LoVo (cell line): ENCODE measurements around the gene RPS6KA2.

Experiments used
- DNase-seq: peaks from one replicate; pipeline ENCODE4 v3.0.0-alpha.2; 2016; ENCODE audit warnings: low spot score

Gene RPS6KA2

DNA sequence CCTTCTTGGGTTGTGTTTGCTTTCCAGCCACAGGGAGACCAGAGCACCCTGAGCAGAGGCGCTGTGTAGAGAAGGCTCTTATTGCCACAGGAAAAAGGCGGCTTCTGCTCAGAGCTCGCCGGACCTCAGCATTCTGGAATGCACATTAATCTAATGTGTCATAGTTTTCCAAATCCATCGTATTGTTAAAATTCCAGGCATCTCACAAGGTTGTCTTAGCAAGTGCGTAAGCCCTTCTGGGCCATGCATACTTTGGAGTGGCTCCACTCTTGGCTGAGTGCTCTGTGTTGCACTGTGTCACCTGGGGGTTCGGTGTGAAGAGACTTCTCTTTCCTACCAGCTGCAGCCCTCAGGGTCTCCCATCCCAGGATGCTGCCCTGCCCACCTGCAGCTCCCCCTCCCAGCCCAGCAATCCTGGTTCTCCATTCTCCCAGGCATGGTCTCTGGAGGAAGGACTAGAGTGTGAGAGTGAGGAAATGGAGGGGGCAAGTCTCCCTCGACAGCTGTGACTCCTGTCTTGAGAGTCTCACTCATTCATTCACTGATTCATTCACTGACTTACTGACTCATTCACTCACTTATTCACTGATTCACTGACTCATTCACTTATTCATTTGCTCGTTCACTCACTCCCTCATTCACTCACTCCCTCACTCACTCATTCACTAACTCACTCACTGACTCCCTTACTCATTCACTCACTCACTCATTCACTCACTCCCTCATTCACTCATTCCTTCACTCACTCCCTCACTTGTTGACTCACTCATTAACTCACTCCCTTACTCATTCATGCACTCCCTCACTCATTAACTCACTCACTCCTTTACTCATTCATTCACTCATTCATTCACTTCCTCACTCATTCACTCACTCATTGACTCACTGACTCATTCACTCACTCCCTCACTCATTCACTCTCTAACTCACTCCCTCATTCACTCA is 160.6 kb downstream of the RPS6KA2 start:
- no peak for DNase-seq

DNA sequence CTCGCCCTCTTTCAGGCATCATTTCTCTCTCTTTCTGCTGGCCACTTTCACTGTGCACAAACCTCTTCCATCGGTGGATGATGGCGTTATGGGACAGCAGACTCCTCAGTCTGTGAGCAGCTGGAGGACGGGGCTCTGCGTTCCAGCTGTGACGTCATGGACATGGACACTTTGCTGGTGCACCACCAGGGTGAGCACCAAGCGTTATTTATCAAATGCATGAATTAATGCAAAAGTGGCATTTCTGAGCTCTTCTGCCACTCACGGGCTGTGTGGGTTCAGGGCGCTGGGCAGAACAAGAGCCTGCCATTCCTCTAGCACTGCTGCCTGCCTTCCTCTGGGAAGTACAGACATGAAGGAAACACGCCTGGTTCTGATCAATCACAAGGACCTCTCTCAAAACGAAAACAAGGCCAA is 161.4 kb downstream of the RPS6KA2 start:
- DNase-seq = no peak

DNA sequence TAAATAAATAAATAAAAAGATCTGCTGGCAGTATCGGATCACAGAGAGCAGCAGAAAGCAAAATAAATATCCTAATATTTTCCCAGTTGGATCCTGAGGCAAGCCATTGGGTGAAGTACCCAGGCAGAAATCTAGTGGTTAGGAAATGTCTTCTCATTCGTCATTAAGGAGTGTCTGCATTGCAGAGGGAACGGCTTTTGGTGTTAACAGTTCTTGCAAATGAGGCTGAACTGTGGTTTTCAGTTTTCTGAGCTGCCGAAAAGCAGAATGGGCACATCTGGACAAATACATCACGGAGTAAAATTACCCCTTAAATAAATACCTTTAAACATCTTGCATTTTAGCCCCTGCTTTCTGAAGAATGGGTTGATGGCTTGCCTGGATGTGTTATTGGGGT is 162.1 kb downstream of the RPS6KA2 start:
- DNase-seq = no peak

DNA sequence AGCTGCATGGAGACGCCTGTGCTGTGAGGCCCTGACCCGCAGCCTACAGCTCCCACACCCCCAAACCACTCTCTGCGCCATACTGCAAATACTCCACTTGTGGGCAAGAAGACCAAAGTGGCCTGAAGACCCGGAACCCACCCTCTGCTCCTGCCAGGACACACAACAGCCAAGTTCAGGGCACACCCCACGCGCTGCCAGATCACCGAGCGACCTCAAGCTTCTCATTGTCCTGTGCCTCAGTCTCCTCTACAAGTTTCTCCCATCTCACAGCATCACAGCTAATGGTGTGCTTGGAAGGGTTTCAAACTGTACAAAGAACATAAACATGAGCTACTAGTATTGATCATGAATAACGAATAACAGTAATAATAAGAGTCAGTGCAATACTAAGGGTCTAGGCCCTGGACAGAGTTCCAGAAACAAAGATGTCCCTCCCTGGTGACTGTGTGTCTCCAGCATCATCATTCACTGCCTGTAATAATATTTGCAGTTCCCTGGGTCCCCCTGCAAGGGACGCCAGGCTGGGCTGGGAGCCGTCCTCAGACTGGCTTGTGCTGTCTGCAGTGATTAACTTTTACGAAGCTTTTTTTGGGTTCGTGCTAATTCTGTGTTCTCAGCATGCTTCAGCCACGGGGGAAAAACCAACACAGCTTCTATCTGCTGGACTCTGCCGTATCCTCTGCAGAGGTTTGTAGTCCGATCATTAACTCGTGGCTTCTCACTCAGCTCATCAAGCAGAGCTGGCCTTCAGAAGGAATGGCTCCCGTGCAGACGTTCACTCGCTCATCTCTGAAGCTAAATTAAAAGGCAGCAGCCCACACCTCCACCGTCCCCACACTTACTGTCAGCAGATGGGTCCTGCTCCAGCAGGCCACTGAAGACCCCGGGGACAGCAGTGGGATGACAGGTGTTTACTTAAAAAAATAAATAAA is 162.7 kb downstream of the RPS6KA2 start:
- no peak for DNase-seq

DNA sequence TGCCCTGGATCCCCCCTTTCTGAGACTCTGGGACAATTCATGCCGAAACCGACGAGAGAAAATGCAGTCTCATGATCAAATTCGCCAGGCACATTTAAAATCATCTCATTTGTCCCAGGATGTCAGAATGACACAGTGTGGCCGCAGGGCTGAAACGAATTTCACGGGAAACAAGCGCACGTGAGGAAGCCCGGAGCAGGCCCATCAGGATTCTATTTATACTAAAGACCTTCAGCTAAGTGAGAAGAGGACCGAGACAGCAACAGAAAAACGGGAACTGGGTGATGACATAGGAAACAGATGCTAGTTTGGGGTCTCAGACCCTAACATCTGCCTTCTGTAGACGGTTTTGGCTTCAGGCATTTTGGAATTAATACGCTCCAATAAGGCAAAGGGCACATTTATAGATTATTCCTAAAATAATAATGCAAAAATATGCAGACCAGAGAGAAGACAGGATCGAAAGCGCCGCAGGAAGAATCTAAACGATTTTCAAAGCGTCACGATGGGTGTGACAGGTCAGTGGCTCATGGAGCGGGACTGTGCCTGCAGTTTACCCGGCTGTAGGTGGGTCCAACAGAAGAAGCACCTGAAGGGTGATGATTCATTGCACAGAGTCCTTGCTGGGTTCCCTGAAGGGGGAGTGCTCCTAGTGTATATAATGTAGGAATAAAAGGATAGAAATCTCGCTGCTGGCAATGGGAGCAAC is 163.5 kb downstream of the RPS6KA2 start:
- DNase-seq = no peak

DNA sequence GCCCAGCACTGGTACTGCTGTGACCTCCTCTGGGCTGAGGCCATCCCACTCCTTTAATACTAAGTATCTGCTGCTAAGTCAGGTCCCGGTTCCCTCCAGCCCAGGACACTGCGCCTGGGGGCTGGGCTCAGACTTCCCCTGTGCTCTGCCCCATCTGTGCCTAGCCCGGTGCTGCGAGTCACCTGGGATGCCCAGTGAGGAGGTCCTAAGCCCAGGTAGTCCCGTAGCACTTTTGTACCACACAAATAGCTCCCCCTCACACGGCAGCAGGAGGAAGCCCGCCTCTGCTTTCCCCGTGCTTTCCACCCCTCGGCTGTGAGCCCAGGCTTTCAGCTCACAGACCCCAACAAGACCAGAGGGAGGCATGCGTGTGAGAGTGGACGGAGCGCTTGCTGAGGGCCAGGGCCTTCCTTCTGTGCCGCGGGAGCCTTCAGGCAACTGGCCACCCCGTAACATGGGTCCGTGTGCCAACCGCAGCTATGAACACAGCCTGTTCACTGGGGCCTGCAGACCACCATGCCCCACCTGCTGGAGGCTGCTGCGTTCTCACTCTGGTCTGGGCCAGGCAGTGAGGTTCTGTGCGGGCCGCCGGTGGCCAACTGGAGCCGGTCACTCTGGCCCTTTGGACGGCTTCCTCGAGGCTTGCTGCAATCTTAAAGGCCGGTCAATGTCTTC is 164.5 kb downstream of the RPS6KA2 start:
- no peak for DNase-seq

DNA sequence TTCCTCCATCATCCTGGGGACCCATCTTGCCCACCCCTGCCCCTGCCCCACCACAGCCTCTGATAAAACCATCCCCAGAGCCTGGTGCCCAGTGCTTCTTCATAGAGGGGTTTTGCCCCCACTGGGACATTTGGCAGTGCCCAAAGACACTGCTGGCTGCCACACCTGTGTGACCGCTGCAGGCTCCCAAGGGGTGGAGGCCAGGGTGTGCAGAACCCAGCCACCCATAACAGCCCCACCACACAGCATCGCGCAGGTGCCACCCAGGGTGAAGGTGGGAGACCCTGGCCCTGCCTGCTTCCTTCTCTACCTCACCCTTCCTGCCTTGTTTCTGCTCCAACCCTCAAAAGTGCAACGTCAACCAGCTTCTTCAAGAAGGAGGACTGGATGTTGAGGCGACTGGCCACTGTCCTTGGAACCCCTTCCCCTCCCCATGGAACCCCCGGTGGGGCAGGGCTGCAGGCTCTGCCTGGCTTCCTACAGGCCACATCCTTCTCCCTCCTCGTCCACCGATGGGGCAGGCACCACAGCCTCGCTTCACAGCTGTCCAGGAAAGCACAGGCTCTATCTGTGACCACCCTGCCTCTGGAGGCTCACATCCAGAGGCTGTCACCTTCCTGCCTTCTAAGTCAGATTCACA is 165.1 kb downstream of the RPS6KA2 start:
- DNase-seq = no peak

DNA sequence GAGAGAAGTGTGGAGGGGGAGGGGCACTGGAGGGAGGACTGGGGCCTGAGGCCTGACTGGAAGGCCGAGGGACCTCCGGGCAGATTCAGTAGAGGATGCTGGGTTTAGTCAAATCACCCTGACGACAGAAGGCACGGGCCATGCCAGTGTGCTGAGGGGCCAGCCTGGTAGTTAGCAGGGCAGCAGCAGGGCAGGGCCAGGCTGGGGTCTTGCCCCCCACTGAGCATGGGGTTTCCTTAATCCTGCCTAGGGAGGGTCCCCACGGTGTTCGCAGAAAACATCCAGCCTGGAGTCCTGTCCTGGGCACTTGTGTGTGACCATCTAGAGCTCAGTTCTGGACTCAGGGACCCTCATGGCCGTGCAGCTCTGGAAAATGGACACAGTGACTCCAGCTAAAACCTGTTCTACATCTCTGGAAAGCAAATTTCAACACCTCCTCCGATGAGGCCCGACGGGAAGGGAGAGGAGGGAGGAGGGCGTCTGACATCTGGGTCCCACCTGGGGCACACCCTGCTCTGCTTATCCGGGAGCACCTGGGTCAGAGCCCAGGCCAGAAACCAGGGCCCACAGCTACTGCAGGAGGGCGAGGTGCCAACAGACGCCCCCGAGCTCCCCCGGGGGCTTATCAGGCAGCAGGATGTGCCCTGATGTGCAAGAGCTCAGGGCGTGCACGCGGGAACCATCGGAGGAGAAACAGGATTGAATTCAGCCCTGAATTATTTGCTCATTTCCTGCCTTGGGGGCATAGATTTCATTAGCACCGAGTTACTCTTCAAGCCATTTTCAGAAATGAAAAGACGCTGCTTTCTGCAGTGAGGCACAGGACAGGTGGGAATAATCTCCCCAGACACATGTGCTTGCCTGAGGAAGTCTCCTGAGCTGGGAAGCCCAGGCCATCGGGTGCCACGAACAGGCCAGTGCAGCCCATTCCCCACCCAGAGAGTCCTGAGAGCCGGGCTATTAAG is 166.3 kb downstream of the RPS6KA2 start:
- no peak for DNase-seq

DNA sequence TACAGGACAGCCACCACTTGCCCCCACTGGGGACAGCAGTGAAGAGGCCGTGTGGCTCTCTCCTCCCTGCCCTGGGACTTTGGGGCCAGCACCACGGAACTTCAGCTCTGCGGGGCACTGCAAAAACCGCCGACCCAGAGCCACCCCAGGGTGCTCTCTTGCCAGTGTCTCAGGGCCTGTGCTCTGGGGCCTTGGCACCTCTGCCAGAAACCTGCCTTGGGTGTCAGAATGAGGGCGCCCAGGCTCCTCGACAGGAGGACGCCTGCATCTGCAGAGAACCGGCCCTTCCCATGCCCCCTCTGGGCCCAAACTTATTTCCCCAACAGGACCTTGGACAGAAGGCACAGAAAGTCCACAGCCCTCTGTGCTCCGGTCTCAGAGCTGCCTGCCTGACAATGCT is 167.1 kb downstream of the RPS6KA2 start:
- DNase-seq = no peak

DNA sequence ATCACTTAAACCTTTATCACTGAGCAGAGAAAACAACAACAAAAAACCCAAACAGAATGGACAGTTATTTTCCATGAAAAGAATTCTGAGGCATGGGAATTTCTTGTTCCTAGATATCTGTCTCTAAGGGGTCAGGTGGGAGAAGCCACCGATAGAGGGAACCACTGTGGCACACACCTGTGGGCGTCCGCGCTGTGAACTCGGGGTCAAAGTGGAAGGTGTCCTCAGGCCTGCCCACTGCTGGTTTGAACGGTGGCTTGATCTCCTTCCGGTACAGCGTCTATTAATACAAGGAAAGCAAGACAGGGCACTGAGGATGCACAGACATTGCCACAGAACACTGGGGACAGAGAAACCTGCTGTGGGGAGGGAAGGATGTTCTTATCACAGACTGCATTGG is 167.8 kb downstream of the RPS6KA2 start:
- no peak for DNase-seq

DNA sequence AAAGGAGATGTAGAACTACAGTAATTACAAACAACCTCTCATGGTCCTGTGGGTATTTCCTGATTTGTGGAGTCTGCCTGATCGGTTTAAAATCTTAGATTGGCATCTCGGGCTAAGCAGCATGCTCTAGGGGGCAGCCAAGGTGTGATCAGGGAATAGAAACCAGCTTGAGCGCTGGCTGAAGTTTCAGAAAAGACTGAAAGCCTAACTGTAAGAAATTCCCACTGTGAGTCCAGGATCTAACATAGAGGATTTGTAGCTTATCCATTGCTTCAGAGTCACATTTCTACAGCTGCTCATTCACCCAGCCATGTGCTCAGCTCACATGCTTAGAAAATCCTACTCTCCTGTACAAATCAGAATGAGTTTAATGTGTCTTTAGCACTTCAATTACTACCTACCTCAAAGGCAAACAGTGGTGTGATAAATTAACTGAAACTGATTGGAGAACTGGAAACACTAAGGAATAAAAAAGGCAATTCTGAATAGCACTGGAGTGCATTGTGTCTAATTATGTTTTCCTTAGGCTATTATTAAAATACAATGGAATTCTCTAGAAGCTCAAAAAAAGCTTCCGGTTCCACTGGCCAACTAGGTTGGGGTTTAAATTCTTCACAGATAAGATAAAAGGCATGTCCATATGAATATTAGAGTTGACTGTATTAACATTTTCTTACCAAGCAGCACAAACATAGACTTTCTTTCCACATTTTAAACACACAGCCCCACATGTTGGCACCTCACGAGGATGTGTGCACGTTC is 170.5 kb downstream of the RPS6KA2 start:
- DNase-seq = no peak

DNA sequence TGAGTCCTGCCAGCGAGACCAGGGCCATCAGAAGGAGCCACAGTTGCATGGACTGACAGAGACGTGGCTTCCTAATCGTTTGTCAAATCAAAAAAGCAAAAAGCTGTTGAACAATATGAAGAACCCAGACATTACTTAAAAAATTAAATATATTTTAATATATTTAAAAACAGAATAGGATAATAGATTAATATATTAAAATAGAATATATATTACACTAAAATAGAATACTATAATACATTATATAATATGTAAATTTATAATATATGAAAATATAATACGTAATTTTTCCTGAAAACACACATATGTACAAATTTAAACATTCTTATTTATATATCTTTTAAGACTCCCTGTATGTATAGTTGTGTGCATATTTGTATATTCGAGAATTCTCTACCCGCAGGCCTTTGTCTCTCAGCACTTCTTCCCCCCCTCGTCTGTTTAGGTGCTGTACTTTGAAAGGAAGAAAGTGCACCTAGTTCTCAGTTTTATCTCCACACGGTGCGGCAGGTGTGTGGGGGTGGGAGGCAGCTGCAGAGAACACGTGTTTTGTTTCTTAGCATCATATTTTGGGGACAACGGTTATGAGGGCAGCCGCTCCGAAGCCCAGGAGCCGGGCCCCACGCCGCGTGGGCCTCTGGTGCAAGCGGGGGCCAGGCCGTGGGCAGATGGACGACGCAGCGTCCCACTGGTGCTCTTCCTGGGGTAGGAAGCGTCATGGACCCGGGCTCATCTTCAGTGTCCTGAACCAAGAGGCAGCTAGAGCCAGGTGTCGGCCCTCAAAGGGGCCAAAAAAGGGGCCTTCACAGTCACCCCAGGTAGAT is 172.1 kb downstream of the RPS6KA2 start:
- DNase-seq = no peak

DNA sequence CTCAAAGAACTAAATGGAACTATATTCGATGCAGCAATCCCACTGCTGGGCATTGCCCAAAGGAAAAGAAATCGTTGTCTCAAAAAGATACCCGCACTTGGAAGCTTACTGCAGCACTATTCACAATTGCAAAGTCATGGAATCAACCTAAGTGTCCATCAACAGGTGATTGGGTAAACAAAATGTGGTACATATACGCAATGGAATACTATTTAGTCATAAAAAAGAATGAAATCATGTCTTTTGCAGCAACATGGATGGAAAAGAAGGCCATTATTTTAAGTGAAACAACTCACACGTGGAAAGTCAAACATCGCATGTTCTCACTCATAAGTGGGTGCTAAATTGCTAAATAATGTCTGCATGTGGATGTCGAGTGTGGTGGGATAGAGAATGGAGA is 173.4 kb downstream of the RPS6KA2 start:
- no peak for DNase-seq

DNA sequence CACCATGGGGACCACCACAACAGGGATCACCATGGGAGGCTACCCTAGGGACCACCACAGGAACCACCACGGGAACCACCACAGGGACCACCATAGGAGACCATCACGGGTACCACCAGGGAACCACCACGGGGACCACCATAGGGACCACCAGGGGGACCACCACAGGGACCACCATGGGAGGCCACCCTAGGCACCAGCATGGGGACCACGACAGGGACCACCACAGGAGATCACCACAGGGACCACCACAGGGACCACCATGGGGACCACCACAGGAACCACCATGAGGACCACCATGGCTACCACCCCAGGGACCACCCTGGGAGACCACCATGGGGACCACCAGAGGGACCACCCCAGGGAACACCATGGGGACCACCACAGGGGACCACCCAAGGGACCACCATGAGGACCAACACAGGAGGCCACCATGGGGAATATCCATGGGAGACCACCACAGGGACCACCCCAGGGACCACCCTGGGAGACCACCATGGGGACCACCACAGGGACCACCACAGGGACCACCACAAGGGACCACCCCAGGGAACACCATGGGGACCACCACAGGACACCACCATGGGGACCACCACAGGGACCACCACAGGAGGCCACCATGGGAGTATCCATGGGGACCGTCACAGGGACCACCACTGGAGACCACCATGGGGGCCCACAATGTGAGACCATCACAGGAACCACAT is 176.7 kb downstream of the RPS6KA2 start:
- no peak for DNase-seq

DNA sequence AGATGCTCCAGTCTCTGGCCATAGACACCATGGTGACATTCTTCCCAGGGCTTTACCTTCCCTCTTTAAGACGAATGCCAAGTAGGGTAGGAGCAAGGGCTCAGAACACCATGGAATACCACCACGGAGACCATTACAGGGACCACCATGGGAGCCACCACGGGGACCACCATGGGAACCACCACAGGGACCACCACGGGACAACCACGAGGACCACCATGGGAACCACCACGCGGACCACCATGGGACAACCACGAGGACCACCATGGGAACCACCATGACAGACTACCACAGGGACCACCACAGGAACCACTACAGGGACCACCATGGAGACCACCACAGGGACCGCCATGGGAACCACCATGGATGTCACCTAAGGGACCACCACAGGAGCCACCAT is 177.4 kb downstream of the RPS6KA2 start:
- DNase-seq = no peak

DNA sequence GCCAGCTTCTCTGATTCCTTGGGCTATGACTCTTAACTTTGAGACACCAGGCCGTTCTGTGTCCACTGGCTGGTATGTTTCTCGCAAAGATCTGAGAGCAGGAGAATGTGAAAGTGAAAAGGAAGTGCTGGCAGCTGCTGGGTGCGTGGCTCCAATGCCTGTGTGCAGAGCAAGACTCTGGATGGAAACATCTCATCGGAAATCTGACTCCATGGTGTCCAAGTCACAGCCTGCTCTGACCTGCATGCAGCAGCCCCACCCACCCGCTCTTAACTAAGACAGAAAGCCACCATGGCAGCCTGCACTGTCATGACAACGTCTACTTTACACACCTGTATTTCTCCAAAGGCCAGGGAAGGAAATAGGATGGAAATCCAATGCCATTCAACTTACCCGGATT is 178.0 kb downstream of the RPS6KA2 start:
- DNase-seq = no peak

DNA sequence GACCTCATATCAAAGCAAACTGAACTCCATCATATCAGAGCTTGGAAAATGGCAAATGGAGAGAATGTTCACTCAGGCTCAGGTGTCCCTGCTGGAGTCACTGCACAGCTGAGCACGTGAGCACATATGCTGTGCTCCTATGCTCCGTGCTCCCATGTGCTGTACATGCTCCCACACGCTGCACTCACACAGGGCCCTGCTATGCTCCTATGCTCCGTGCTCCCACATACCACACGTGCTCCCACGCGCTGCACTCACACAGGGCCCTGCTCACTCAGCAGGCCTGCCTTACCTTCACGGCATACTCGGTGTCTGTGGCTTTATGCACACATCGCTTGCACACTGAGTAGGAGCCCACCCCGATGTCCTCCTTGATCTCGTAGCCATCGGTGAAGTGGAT is 178.6 kb downstream of the RPS6KA2 start:
- DNase-seq = no peak
